Measurements from ENCODE around the gene NEK10.

- TF ChIP-seq POLR2A (IDR thresholded peaks at IDR 0.05), result no peak
- TF ChIP-seq CTCF (IDR thresholded peaks at IDR 0.05), result no peak
These were observed 308.8 kb downstream of the NEK10 start for GRCh38 chr3:27060336-27060735.

Data from adrenal gland (tissue), 5 donors.